ENCODE results near the gene PIEZO1. TPM values are rescaled to one million over a fixed set of nuclear protein-coding genes. Genes with fewer than 3 reads are reported as not detected.

PIEZO1 gene
- total and polyA plus RNA-seq, 2 donors (not counting 1 experiment from before 2014, with no cell fraction given) = 94.5 to 313 TPM

GRCh38 chr16:88740727-88741055, 44.3 kb downstream of the PIEZO1 start:
- DNase-seq (ENCODE audit: low read depth in 2 of 2) = no peak
- H3K4me1 ChIP-seq (ENCODE audit: control insufficient read depth, extremely low read depth, insufficient read depth, low read length) = peaks cover 2% of the 10 kb centered on the region
- H3K27ac ChIP-seq (ENCODE audit: insufficient read depth, low read length) = no peak overlapping the region
- no peak overlapping the region for H2AFZ ChIP-seq (ENCODE audit: low read length)
- H3K79me2 ChIP-seq (ENCODE audit: control insufficient read depth, insufficient read depth, low read length) = peaks cover 21% of the 10 kb centered on the region
- no peaks in the 10 kb centered on the region for H3K27me3 ChIP-seq (ENCODE audit: control insufficient read depth, insufficient read depth, low read length)
- no peak overlapping the region for H3K4me3 ChIP-seq (replicated peaks in 1 of 4; ENCODE audit: control extremely low read depth in 1 of 4, insufficient read depth in 1 of 4, low read depth in 3 of 4, low read length in 4 of 4)
- no peaks in the 10 kb centered on the region for H3K9me3 ChIP-seq (ENCODE audit: control insufficient read depth, insufficient read depth, low read depth, low read length)
- peaks cover 41% of the 10 kb centered on the region for H3K36me3 ChIP-seq (ENCODE audit: control insufficient read depth, insufficient read depth, low read length)
- TF ChIP-seq EZH2 (IDR thresholded peaks at IDR 0.05; ENCODE audit: low read length, missing control alignments) = no peak
- TF ChIP-seq, protein P1, sequence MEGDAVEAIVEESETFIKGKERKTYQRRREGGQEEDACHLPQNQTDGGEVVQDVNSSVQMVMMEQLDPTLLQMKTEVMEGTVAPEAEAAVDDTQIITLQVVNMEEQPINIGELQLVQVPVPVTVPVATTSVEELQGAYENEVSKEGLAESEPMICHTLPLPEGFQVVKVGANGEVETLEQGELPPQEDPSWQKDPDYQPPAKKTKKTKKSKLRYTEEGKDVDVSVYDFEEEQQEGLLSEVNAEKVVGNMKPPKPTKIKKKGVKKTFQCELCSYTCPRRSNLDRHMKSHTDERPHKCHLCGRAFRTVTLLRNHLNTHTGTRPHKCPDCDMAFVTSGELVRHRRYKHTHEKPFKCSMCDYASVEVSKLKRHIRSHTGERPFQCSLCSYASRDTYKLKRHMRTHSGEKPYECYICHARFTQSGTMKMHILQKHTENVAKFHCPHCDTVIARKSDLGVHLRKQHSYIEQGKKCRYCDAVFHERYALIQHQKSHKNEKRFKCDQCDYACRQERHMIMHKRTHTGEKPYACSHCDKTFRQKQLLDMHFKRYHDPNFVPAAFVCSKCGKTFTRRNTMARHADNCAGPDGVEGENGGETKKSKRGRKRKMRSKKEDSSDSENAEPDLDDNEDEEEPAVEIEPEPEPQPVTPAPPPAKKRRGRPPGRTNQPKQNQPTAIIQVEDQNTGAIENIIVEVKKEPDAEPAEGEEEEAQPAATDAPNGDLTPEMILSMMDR (conservative IDR thresholded peaks at IDR 0.05 in 1 of 2, IDR thresholded peaks at IDR 0.05 in 1 of 2; ENCODE audit: low read depth in 1 of 2, low read length in 2 of 2) = no peak
- no peak overlapping the region for H3K9ac ChIP-seq (ENCODE audit: insufficient read depth, low read length)
- H3K4me2 ChIP-seq (ENCODE audit: extremely low read depth, insufficient read depth, low read length) = no peak overlapping the region
- peaks cover 1% of the 10 kb centered on the region for H4K20me1 ChIP-seq (ENCODE audit: control insufficient read depth, extremely low read depth, insufficient read depth, low read length)

DNA sequence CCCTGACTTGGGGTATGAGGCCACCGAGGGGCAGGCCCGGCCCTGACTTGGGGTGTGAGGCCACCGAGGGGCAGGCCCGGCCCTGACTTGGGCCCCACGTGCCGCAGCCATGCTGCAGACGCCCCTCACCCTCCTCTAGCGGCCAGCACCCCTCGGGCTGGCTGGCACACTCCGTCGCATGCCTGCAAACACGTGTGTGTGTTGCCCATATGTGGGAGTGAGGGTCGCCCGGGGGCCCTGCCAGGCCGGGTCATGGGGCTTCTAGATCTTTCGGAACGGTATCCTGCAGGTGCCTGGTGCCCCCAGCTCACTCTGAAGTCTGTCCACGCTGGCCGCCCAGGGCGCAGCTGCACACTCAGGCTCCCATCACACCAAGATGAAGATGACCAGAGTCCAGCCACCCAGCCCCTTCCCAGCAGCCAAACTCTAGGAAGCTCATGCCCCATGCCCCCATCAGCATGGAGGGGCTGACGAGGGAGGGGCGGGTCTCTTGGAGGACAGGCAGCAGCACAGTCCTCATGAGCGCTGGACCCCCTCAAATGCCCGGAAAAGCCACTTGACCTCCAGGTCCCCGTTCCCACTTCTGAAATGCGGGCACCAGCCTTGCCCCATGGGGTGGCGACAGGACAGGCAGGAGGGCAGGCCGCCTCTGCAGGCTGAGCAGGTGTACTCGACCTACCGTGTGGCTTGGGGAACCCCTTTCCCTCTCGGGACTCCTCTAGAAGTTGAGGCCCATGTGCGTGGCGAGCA, 44.9 kb downstream of the PIEZO1 start:
- no peak for TF ChIP-seq EZH2 (IDR thresholded peaks at IDR 0.05; ENCODE audit: low read length, missing control alignments)
- TF ChIP-seq, protein P1 (conservative IDR thresholded peaks at IDR 0.05 in 1 of 2, IDR thresholded peaks at IDR 0.05 in 1 of 2; ENCODE audit: low read depth in 1 of 2, low read length in 2 of 2) = no peak
- peaks cover 25% of the 10 kb centered on the region for H3K79me2 ChIP-seq (ENCODE audit: control insufficient read depth, insufficient read depth, low read length)
- peaks cover 45% of the 10 kb centered on the region for H3K36me3 ChIP-seq (ENCODE audit: control insufficient read depth, insufficient read depth, low read length)
- H3K4me2 ChIP-seq (ENCODE audit: extremely low read depth, insufficient read depth, low read length) = no peak overlapping the region
- DNase-seq (ENCODE audit: low read depth in 2 of 2) = no peak
- H3K27me3 ChIP-seq (ENCODE audit: control insufficient read depth, insufficient read depth, low read length) = no peaks in the 10 kb centered on the region
- H3K27ac ChIP-seq (ENCODE audit: insufficient read depth, low read length) = no peak overlapping the region
- H3K9me3 ChIP-seq (ENCODE audit: control insufficient read depth, insufficient read depth, low read depth, low read length) = no peaks in the 10 kb centered on the region
- no peak overlapping the region for H2AFZ ChIP-seq (ENCODE audit: low read length)
- no peak overlapping the region for H3K9ac ChIP-seq (ENCODE audit: insufficient read depth, low read length)
- H3K4me3 ChIP-seq (replicated peaks in 1 of 4; ENCODE audit: control extremely low read depth in 1 of 4, insufficient read depth in 1 of 4, low read depth in 3 of 4, low read length in 4 of 4) = no peak overlapping the region
- peaks cover 1% of the 10 kb centered on the region for H4K20me1 ChIP-seq (ENCODE audit: control insufficient read depth, extremely low read depth, insufficient read depth, low read length)
- H3K4me1 ChIP-seq (ENCODE audit: control insufficient read depth, extremely low read depth, insufficient read depth, low read length) = peaks cover 2% of the 10 kb centered on the region

GRCh38 chr16:88739139-88739976, 45.7 kb downstream of the PIEZO1 start:
- H3K9ac ChIP-seq (ENCODE audit: insufficient read depth, low read length) = no peak overlapping the region
- no peak overlapping the region for H3K27ac ChIP-seq (ENCODE audit: insufficient read depth, low read length)
- H3K79me2 ChIP-seq (ENCODE audit: control insufficient read depth, insufficient read depth, low read length) = peaks cover 23% of the 10 kb centered on the region
- H3K27me3 ChIP-seq (ENCODE audit: control insufficient read depth, insufficient read depth, low read length) = no peaks in the 10 kb centered on the region
- H3K36me3 ChIP-seq (ENCODE audit: control insufficient read depth, insufficient read depth, low read length) = peaks cover 52% of the 10 kb centered on the region
- no peak overlapping the region for H3K4me3 ChIP-seq (replicated peaks in 1 of 4; ENCODE audit: control extremely low read depth in 1 of 4, insufficient read depth in 1 of 4, low read depth in 3 of 4, low read length in 4 of 4)
- no peak overlapping the region for H2AFZ ChIP-seq (ENCODE audit: low read length)
- no peaks in the 10 kb centered on the region for H3K9me3 ChIP-seq (ENCODE audit: control insufficient read depth, insufficient read depth, low read depth, low read length)
- no peak overlapping the region for H3K4me2 ChIP-seq (ENCODE audit: extremely low read depth, insufficient read depth, low read length)
- peaks cover 1% of the 10 kb centered on the region for H4K20me1 ChIP-seq (ENCODE audit: control insufficient read depth, extremely low read depth, insufficient read depth, low read length)
- peaks cover 2% of the 10 kb centered on the region for H3K4me1 ChIP-seq (ENCODE audit: control insufficient read depth, extremely low read depth, insufficient read depth, low read length)
- DNase-seq (ENCODE audit: low read depth in 2 of 2) = no peak
- TF ChIP-seq, protein P1 (conservative IDR thresholded peaks at IDR 0.05 in 1 of 2, IDR thresholded peaks at IDR 0.05 in 1 of 2; ENCODE audit: low read depth in 1 of 2, low read length in 2 of 2) = no peak
- TF ChIP-seq EZH2 (IDR thresholded peaks at IDR 0.05; ENCODE audit: low read length, missing control alignments) = no peak

All from fibroblast of lung (primary cell).